H1 (cell line): ENCODE measurements around the gene PLXDC2. TPM values are rescaled to one million over a fixed set of nuclear protein-coding genes. Genes with fewer than 3 reads are reported as not detected.

Source experiments
- CBX8 ChIP-seq: fragments of 300-800, 300-1000 bp; sonication (generic); IDR thresholded peaks from 2 replicates; pipeline ENCODE4 v1.7.1; 2016; ENCODE audit warnings: low read depth, low read length, borderline replicate concordance
- CREB1 ChIP-seq: IDR thresholded peaks from 2 replicates; pipeline ENCODE4 v1.6.1; 2012; ENCODE audit warnings: inconsistent platforms
- EP300 ChIP-seq, 2 experiments: IDR thresholded peaks; 1 replicate in 1 of 2; 2 replicates in 1 of 2; pipeline ENCODE4 v1.6.1; 2011 to 2012; ENCODE audit warnings: low read depth in 2 of 2, low read length in 2 of 2, mild to moderate bottlenecking in 2 of 2, borderline replicate concordance in 1 of 2, inconsistent platforms in 1 of 2, moderate library complexity in 1 of 2
- POU5F1 ChIP-seq: IDR thresholded peaks from 2 replicates; pipeline ENCODE4 v1.6.1; 2011; ENCODE audit warnings: low read depth, mild to moderate bottlenecking, low read length, moderate library complexity
- RAD21 ChIP-seq, 2 experiments: IDR thresholded peaks in 1 of 2; conservative IDR thresholded peaks in 1 of 2; 2 replicates each; pipeline ENCODE4 v1.6.1; 2011; ENCODE audit warnings: low read depth in 2 of 2, low read length in 2 of 2, improper control_type of control experiment in 1 of 2, inconsistent platforms in 1 of 2, mild to moderate bottlenecking in 1 of 2, moderate library complexity in 1 of 2
- SIN3A ChIP-seq, 2 experiments: IDR thresholded peaks in 1 of 2; conservative IDR thresholded peaks in 1 of 2; 2 replicates each; pipeline ENCODE4 v1.6.1; 2011 to 2012; ENCODE audit warnings: low read length in 2 of 2, improper control_type of control experiment in 1 of 2, low read depth in 1 of 2, mild to moderate bottlenecking in 1 of 2
- polyA plus RNA-seq, 7 experiments: library from polyadenylated mRNA; depleted of rRNA in 3 of 7; stranded (reverse) in 5 of 7; unstranded in 2 of 7; fragments of >200 nt in 5 of 7; fragments of 200-250 nt in 2 of 7; gene quantifications; 1 replicate in 5 of 7; 2 replicates in 1 of 7; 4 replicates in 1 of 7; pipeline versions ENCODE4 v1.2.1 to v1.2.3, GENCODE V29; 2011 to 2013; ENCODE audit warnings: missing spikeins in 2 of 7, mixed read lengths in 2 of 7
- total RNA-seq: library from RNA; stranded (reverse); fragmentation: NEBNext Ultra II Directional; extraction: Animal tissue kit (Norgen Biotek cat#: 25700); gene quantifications from 2 replicates; pipeline ENCODE4 v1.2.1, GENCODE V29; 2021
- TF ChIP-seq, protein P1 (sequence below): fragments of 300-600 bp; sonication (generic); IDR thresholded peaks from 2 replicates; pipeline ENCODE4 v1.7.1; 2012; ENCODE audit warnings: low read length, moderate library complexity, mild to moderate bottlenecking, inconsistent platforms; ENCODE audit not compliant: insufficient replicate concordance
- TF ChIP-seq, protein P2 (sequence below), 3 experiments: IDR thresholded peaks; 1 replicate in 2 of 3; 2 replicates in 1 of 3; pipeline versions ENCODE4 v1.5.1 to v1.6.1; 2011; ENCODE audit warnings: low read length in 3 of 3, mild to moderate bottlenecking in 3 of 3, inconsistent platforms in 2 of 3, low read depth in 1 of 3, moderate library complexity in 1 of 3; ENCODE audit not compliant: insufficient read depth in 1 of 3; ENCODE audit errors: control extremely low read depth in 1 of 3

PLXDC2 gene
- total and polyA plus RNA-seq, 2 of the 8 experiments (the other 6 are each of a cell fraction or from before 2014, with no cell fraction given), result 23.0 to 40.5 TPM

DNA sequence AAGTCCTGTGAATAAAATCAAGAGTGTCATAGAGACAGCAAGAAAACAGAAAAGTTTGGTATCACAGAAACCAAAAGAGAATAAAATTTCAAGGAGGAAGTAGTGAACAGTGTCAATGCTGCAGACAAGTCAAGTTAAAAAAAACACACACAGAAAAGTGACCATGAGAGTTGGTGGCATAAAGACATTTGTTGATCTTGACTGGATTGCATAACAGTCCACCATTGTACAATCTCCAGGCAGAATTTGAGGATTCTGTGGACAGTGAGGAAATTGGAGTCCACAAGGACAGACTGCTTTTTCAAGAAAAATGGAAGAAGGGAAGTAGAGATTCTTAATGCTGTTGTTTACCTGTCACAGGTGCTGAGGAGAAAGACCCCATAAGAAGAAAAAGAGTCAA lies 412.5 kb downstream of the PLXDC2 start (continued):
- TF ChIP-seq, protein P1, sequence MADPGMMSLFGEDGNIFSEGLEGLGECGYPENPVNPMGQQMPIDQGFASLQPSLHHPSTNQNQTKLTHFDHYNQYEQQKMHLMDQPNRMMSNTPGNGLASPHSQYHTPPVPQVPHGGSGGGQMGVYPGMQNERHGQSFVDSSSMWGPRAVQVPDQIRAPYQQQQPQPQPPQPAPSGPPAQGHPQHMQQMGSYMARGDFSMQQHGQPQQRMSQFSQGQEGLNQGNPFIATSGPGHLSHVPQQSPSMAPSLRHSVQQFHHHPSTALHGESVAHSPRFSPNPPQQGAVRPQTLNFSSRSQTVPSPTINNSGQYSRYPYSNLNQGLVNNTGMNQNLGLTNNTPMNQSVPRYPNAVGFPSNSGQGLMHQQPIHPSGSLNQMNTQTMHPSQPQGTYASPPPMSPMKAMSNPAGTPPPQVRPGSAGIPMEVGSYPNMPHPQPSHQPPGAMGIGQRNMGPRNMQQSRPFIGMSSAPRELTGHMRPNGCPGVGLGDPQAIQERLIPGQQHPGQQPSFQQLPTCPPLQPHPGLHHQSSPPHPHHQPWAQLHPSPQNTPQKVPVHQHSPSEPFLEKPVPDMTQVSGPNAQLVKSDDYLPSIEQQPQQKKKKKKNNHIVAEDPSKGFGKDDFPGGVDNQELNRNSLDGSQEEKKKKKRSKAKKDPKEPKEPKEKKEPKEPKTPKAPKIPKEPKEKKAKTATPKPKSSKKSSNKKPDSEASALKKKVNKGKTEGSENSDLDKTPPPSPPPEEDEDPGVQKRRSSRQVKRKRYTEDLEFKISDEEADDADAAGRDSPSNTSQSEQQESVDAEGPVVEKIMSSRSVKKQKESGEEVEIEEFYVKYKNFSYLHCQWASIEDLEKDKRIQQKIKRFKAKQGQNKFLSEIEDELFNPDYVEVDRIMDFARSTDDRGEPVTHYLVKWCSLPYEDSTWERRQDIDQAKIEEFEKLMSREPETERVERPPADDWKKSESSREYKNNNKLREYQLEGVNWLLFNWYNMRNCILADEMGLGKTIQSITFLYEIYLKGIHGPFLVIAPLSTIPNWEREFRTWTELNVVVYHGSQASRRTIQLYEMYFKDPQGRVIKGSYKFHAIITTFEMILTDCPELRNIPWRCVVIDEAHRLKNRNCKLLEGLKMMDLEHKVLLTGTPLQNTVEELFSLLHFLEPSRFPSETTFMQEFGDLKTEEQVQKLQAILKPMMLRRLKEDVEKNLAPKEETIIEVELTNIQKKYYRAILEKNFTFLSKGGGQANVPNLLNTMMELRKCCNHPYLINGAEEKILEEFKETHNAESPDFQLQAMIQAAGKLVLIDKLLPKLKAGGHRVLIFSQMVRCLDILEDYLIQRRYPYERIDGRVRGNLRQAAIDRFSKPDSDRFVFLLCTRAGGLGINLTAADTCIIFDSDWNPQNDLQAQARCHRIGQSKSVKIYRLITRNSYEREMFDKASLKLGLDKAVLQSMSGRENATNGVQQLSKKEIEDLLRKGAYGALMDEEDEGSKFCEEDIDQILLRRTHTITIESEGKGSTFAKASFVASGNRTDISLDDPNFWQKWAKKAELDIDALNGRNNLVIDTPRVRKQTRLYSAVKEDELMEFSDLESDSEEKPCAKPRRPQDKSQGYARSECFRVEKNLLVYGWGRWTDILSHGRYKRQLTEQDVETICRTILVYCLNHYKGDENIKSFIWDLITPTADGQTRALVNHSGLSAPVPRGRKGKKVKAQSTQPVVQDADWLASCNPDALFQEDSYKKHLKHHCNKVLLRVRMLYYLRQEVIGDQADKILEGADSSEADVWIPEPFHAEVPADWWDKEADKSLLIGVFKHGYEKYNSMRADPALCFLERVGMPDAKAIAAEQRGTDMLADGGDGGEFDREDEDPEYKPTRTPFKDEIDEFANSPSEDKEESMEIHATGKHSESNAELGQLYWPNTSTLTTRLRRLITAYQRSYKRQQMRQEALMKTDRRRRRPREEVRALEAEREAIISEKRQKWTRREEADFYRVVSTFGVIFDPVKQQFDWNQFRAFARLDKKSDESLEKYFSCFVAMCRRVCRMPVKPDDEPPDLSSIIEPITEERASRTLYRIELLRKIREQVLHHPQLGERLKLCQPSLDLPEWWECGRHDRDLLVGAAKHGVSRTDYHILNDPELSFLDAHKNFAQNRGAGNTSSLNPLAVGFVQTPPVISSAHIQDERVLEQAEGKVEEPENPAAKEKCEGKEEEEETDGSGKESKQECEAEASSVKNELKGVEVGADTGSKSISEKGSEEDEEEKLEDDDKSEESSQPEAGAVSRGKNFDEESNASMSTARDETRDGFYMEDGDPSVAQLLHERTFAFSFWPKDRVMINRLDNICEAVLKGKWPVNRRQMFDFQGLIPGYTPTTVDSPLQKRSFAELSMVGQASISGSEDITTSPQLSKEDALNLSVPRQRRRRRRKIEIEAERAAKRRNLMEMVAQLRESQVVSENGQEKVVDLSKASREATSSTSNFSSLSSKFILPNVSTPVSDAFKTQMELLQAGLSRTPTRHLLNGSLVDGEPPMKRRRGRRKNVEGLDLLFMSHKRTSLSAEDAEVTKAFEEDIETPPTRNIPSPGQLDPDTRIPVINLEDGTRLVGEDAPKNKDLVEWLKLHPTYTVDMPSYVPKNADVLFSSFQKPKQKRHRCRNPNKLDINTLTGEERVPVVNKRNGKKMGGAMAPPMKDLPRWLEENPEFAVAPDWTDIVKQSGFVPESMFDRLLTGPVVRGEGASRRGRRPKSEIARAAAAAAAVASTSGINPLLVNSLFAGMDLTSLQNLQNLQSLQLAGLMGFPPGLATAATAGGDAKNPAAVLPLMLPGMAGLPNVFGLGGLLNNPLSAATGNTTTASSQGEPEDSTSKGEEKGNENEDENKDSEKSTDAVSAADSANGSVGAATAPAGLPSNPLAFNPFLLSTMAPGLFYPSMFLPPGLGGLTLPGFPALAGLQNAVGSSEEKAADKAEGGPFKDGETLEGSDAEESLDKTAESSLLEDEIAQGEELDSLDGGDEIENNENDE, result no peak
- TF ChIP-seq, protein P2, sequence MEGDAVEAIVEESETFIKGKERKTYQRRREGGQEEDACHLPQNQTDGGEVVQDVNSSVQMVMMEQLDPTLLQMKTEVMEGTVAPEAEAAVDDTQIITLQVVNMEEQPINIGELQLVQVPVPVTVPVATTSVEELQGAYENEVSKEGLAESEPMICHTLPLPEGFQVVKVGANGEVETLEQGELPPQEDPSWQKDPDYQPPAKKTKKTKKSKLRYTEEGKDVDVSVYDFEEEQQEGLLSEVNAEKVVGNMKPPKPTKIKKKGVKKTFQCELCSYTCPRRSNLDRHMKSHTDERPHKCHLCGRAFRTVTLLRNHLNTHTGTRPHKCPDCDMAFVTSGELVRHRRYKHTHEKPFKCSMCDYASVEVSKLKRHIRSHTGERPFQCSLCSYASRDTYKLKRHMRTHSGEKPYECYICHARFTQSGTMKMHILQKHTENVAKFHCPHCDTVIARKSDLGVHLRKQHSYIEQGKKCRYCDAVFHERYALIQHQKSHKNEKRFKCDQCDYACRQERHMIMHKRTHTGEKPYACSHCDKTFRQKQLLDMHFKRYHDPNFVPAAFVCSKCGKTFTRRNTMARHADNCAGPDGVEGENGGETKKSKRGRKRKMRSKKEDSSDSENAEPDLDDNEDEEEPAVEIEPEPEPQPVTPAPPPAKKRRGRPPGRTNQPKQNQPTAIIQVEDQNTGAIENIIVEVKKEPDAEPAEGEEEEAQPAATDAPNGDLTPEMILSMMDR (IDR thresholded peaks at IDR 0.05; ENCODE audit: control extremely low read depth in 1 of 3, insufficient read depth in 1 of 3, low read depth in 1 of 3, low read length in 3 of 3), result no peak
- TF ChIP-seq RAD21 (IDR thresholded peaks at IDR 0.05 in 1 of 2, conservative IDR thresholded peaks at IDR 0.05 in 1 of 2; ENCODE audit: low read depth in 2 of 2, low read length in 2 of 2) (no peak), SIN3A (conservative IDR thresholded peaks at IDR 0.05 in 1 of 2, IDR thresholded peaks at IDR 0.05 in 1 of 2; ENCODE audit: low read depth in 1 of 2, low read length in 2 of 2) (no peak), CREB1 (no peak), CBX8 (no peak), EP300 (IDR thresholded peaks at IDR 0.05; ENCODE audit: borderline replicate concordance in 1 of 2, low read depth in 2 of 2, low read length in 2 of 2) (no peak), POU5F1 (no peak)
